K562 (cell line): ENCODE measurements around the gene SLC25A42. TPM values are rescaled to one million over a fixed set of nuclear protein-coding genes. Genes with fewer than 3 reads are reported as not detected.

Experiments used
- ARHGAP35 ChIP-seq: fragments of 450-650 bp; IDR thresholded peaks from 2 replicates; pipeline ENCODE4 v1.6.1; 2018; ENCODE audit not compliant: partially characterized antibody
- BMI1 ChIP-seq: fragments of 150-350 bp; IDR thresholded peaks from 2 replicates; pipeline ENCODE4 v1.6.1; 2014; ENCODE audit warnings: low read length
- CCNT2 ChIP-seq: IDR thresholded peaks from 2 replicates; pipeline ENCODE4 v1.6.1; 2011; ENCODE audit warnings: borderline replicate concordance, low read depth, mild to moderate bottlenecking, moderate library complexity, mixed read lengths, low read length; ENCODE audit not compliant: insufficient read length; ENCODE audit errors: extremely low read depth
- CHD2 ChIP-seq: IDR thresholded peaks from 2 replicates; pipeline ENCODE4 v1.6.1; 2011; ENCODE audit warnings: low read depth, low read length
- CTBP1 ChIP-seq: fragments of 450-650 bp; IDR thresholded peaks from 2 replicates; pipeline ENCODE4 v1.6.1; 2016; ENCODE audit warnings: borderline replicate concordance
- GABPB1 ChIP-seq: sonication (generic); formaldehyde crosslinking; IDR thresholded peaks from 2 replicates; pipeline ENCODE4 v1.8.0; 2022; ENCODE audit warnings: mild to moderate bottlenecking, missing genetic modification reagents
- KAT8 ChIP-seq: fragments of 450-650 bp; IDR thresholded peaks from 2 replicates; pipeline ENCODE4 v1.6.1; 2016; ENCODE audit warnings: low read depth, mild to moderate bottlenecking
- LEF1 ChIP-seq: fragments of 450-650 bp; IDR thresholded peaks from 2 replicates; pipeline ENCODE4 v1.6.1; 2016; ENCODE audit warnings: mild to moderate bottlenecking
- NFATC3 ChIP-seq: fragments of 450-650 bp; IDR thresholded peaks from 2 replicates; pipeline ENCODE4 v1.6.1; 2017; ENCODE audit warnings: mild to moderate bottlenecking
- SPI1 ChIP-seq: IDR thresholded peaks from 2 replicates; pipeline ENCODE4 v1.6.1; 2011; ENCODE audit warnings: low read depth, low read length, control low read depth, borderline replicate concordance
- STAG1 ChIP-seq: sonication (generic); formaldehyde crosslinking; IDR thresholded peaks from 2 replicates; pipeline ENCODE4 v1.5.0; 2020; ENCODE audit warnings: missing genetic modification reagents, borderline replicate concordance
- ZNF143 ChIP-seq: sonication (generic); formaldehyde crosslinking; IDR thresholded peaks from 2 replicates; pipeline ENCODE4 v1.9.0; 2022; ENCODE audit warnings: mild to moderate bottlenecking, missing genetic modification reagents
- polyA plus RNA-seq, 8 experiments: library from polyadenylated mRNA; depleted of rRNA in 4 of 8; stranded (reverse) in 5 of 8; unstranded in 3 of 8; fragments of >200 nt; fragmentation: Nextera tagmentation in 2 of 8; fragmentation: Illumina TruSeq in 1 of 8; extraction: Ambion mirVana in 2 of 8; extraction: Trizol in 1 of 8; gene quantifications; 2 replicates each; pipeline versions ENCODE4 v1.2.1 to v1.2.3, GENCODE V29; 2011 to 2014; ENCODE audit warnings: inconsistent platforms in 1 of 8, missing spikeins in 1 of 8
- total RNA-seq, 7 experiments: library from RNA; depleted of rRNA in 6 of 7; stranded (reverse); fragments of >200 nt in 6 of 7; fragmentation: Illumina TruSeq in 2 of 7; extraction: Trizol in 2 of 7; gene quantifications; 2 replicates each; pipeline versions ENCODE4 v1.2.1 to v1.2.3, GENCODE V29; 2011 to 2021; ENCODE audit warnings: low replicate concordance in 1 of 7
- TF ChIP-seq, protein P1 (sequence below): fragments of 450-650 bp; IDR thresholded peaks from 2 replicates; pipeline ENCODE4 v1.7.0; 2016; ENCODE audit warnings: borderline replicate concordance
- TF ChIP-seq, protein P2 (sequence below): fragments of 250-450 bp; sonication (Bioruptor Pico); IDR thresholded peaks from 2 replicates; pipeline ENCODE4 v1.5.0; 2021; ENCODE audit warnings: mild to moderate bottlenecking, moderate library complexity

Gene SLC25A42
- total and polyA plus RNA-seq, 9 of the 15 experiments (the other 6 are each of a cell fraction or from before 2014, with no cell fraction given), result 0.59 to 32.2 (median 14.1) TPM

DNA sequence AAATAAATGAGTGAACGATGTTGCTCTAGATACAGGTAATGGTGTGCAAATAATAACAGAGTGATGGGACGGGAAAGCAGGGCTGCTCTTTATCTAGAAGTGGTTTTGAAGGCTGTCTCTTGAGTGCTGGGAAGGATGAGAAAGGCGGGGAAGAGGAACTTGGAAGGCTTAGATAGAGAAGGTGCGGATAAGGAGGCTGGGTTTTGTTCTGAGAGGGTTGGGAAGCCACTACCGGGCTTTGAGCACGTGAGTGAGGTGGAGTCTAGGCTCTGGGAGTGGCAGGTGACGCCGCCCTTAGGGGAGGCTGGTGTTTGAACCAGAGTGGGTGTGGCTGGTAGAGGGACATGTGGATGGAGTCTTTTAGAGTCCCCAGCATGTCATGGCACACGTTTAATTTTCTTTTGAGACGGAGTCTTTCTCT lies 29.6 kb upstream of the SLC25A42 start (continued):
- TF ChIP-seq ARHGAP35, result no peak
- TF ChIP-seq NFATC3, result no peak
- no peak for TF ChIP-seq ZNF143 (CRISPR knock-in tag)
- TF ChIP-seq, protein P1, sequence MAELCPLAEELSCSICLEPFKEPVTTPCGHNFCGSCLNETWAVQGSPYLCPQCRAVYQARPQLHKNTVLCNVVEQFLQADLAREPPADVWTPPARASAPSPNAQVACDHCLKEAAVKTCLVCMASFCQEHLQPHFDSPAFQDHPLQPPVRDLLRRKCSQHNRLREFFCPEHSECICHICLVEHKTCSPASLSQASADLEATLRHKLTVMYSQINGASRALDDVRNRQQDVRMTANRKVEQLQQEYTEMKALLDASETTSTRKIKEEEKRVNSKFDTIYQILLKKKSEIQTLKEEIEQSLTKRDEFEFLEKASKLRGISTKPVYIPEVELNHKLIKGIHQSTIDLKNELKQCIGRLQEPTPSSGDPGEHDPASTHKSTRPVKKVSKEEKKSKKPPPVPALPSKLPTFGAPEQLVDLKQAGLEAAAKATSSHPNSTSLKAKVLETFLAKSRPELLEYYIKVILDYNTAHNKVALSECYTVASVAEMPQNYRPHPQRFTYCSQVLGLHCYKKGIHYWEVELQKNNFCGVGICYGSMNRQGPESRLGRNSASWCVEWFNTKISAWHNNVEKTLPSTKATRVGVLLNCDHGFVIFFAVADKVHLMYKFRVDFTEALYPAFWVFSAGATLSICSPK, result no peak
- TF ChIP-seq STAG1 (CRISPR knock-in tag), result no peak
- no peak for TF ChIP-seq GABPB1 (CRISPR knock-in tag)
- no peak for TF ChIP-seq BMI1
- peak; percentile 44; the same call in 1 of the 2 replicates for TF ChIP-seq CTBP1
- TF ChIP-seq CHD2, result no peak
- TF ChIP-seq SPI1, result 0 out of 2 replicates have a peak, but pooled peaks have one; percentile 32
- TF ChIP-seq, protein P2, sequence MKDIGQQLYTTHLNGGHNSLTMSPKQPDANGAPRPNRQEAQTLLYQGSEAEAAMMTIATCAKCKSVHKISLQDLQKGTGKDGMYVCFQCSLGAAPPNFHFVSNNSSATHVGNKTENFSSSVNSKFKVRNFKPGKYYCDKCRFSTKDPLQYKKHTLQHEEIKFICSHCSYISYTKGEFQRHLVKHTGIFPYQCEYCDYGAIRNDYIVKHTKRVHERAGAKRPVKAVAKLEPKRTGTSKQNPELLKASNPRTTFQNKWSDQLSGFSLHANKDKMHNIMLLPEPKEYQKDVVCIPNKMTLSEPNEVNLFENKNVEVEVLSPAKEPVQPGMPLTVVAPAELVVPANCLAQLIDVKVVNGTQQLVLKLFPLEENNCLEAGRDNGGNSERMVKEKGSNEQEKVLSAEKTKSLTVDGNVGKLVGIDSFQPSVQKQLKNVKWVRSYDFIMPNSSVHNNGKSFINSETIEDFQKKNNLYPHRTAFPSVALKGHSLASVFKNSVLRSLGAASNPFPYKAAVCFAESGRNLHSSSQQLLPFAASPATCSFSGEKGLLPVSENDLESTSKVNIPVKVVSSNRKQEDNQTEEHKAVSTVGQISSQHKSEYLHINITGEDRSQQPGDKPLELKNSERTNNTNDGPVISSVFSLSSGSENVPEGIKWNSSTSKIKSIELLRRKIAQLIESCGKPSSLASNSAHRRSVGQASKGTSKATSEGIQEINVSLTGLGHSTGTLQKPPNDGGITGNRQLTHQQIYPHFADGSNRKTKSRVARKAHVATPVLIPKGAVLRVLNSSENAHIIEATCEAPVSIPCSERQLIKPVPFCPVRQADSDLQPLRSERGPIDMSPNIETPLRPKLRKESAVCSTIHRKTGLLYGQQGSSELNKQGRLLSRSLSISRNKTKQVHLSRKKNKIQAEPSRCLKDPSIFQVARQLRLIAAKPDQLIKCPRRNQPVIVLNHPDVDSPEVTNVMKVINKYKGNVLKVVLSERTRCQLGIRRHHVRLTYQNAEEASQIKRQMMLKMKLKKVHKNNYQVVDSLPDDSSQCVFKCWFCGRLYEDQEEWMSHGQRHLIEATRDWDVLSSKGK (CRISPR knock-in tag), result no peak
- no peak for TF ChIP-seq CCNT2
- TF ChIP-seq KAT8, result no peak
- peak; percentile 66; the same call in 1 of the 2 replicates for TF ChIP-seq LEF1
